ENCODE results near the gene TMEM161A. TPM values are rescaled to one million over a fixed set of nuclear protein-coding genes. Genes with fewer than 3 reads are reported as not detected.

Gene TMEM161A
- total and polyA plus RNA-seq, 2 experiments from 2014 or later, result 38.9 to 59.5 TPM

GRCh38 chr19:19185853-19186740 lies 47.8 kb upstream of the TMEM161A start:
- H3K27me3 ChIP-seq (ENCODE audit: insufficient read depth), result no peaks in the 10 kb centered on the region
- H4K20me1 ChIP-seq (replicated peaks; ENCODE audit: insufficient read depth), result peaks cover 15% of the 10 kb centered on the region
- Mint-ChIP-seq H3K27ac (peak overlapping the region; percentile 75; the same call in 1 of the 2 replicates), H3K4me3 (no peak overlapping the region), H3K36me3 (ENCODE audit: low read depth) (peaks cover 23% of the 10 kb centered on the region), H3K4me1 (peaks cover 5% of the 10 kb centered on the region; the same call in 2 of the 3 replicates), H3K27me3 (ENCODE audit: insufficient read depth, low read depth, poor library complexity) (peaks cover 14% of the 10 kb centered on the region), H3K9me3 (no peaks in the 10 kb centered on the region)
- TF ChIP-seq CREB1 (CRISPR knock-in tag; IDR thresholded peaks at IDR 0.05; ENCODE audit: low read depth) (0 out of 2 replicates have a peak, but pooled peaks have one; percentile 8), EZH2 (IDR thresholded peaks at IDR 0.05; ENCODE audit: low read depth, unreplicated experiment) (no peak), STAT1 (IDR thresholded peaks at IDR 0.05; ENCODE audit: unreplicated experiment) (no peak), ZNF114 (CRISPR knock-in tag; IDR thresholded peaks at IDR 0.05) (no peak; the same call in 1 of the 2 replicates), CTCF (conservative IDR thresholded peaks at IDR 0.05; ENCODE audit: low read depth in 2 of 2) (peak; percentile 93 to 97), POLR2AphosphoS5 (IDR thresholded peaks at IDR 0.05; ENCODE audit: low read depth) (no peak), REST (IDR thresholded peaks at IDR 0.05; ENCODE audit: unreplicated experiment) (no peak), JUNB (IDR thresholded peaks at IDR 0.05; ENCODE audit: unreplicated experiment) (no peak)
- no peak overlapping the region for H3K4me2 ChIP-seq
- H3K27ac ChIP-seq (ENCODE audit: low read depth), result peak overlapping the region; percentile 78; the same call in 1 of the 2 replicates
- peaks cover 15% of the 10 kb centered on the region for H3K79me2 ChIP-seq (replicated peaks; ENCODE audit: insufficient read depth)
- peak; percentile 100 for ATAC-seq
- H3K4me3 ChIP-seq, result no peak overlapping the region
- no peak overlapping the region for H2AFZ ChIP-seq
- DNase-seq (ENCODE audit: low spot score), result peak; percentile 97
- no peaks in the 10 kb centered on the region for H3K36me3 ChIP-seq (ENCODE audit: insufficient read depth)
- H3K9me2 ChIP-seq (ENCODE audit: insufficient read depth), result no peaks in the 10 kb centered on the region
- peaks cover 4% of the 10 kb centered on the region; the same call in 1 of the 2 replicates for H3K4me1 ChIP-seq (ENCODE audit: insufficient read depth)
- 0 out of 2 replicates have a peak, but pooled peaks cover 8% of the 10 kb centered on the region for H3F3A ChIP-seq (replicated peaks; ENCODE audit: low read depth)

Measured in GM23338 (cell line).